Thoracic aorta (tissue), 2 donors: Measurements from ENCODE around the gene TRPM5. TPM values are rescaled to one million over a fixed set of nuclear protein-coding genes. Genes with fewer than 3 reads are reported as not detected.

Source experiments
- ATAC-seq: fragments of 150-250 bp; one replicate; pipeline ENCODE4 v1.8.0; 2017; ENCODE audit warnings: low read depth; ENCODE audit not compliant: insufficient number of reproducible peaks, low FRiP score
- DNase-seq: peaks from one replicate; pipeline ENCODE4 v3.0.0-alpha.2; 2020; ENCODE audit warnings: low spot score
- H3K27ac ChIP-seq, 2 donors: fragments of 200-600 bp; sonication (generic); 1 replicate in 1 of 2; 2 replicates in 1 of 2; pipeline ENCODE4 v1.5.1; 2016; ENCODE audit warnings: mild to moderate bottlenecking in 2 of 2, moderate library complexity in 2 of 2
- H3K27me3 ChIP-seq: fragments of 200-600 bp; sonication (generic); replicated peaks from 2 replicates; pipeline ENCODE4 v1.6.0; 2016; ENCODE audit warnings: mild to moderate bottlenecking; ENCODE audit not compliant: insufficient read depth
- H3K36me3 ChIP-seq: fragments of 200-600 bp; sonication (generic); one replicate; pipeline ENCODE4 v1.5.1; 2016
- H3K4me1 ChIP-seq, 2 donors: fragments of 200-600 bp; sonication (generic); 1 replicate in 1 of 2; 2 replicates in 1 of 2; pipeline versions ENCODE4 v1.5.1 to v1.6.0; 2016; ENCODE audit warnings: low read depth in 2 of 2, mild to moderate bottlenecking in 1 of 2; ENCODE audit not compliant: control insufficient read depth in 1 of 2
- H3K4me3 ChIP-seq: fragments of 200-600 bp; sonication (generic); 2 replicates; pipeline ENCODE4 v1.5.1; 2016; ENCODE audit warnings: mild to moderate bottlenecking
- H3K9me3 ChIP-seq: fragments of 200-600 bp; sonication (generic); 2 replicates; pipeline ENCODE4 v1.5.1; 2016
- total RNA-seq, 2 donors: library from RNA; depleted of rRNA; stranded (reverse); fragments of >200 nt; gene quantifications; one replicate each; pipeline versions ENCODE4 v1.1.0 to v1.2.3, GENCODE V29; 2016
- TF ChIP-seq, protein P1 (sequence below): fragments of 200-600 bp; sonication (generic); IDR thresholded peaks from one replicate; pipeline ENCODE4 v1.5.1; 2019; ENCODE audit warnings: antibody characterized with exemption

TRPM5 gene
- total RNA-seq, 2 donors from 2014 or later = not detected

GRCh38 chr11:2458321-2458720, 14.0 kb upstream of the TRPM5 start:
- H3K27ac ChIP-seq = no peak overlapping the region
- H3K27me3 ChIP-seq = no peaks in the 10 kb centered on the region
- no peak for ATAC-seq
- no peak for DNase-seq
- no peaks in the 10 kb centered on the region for H3K4me1 ChIP-seq
- H3K4me3 ChIP-seq = no peak overlapping the region
- H3K36me3 ChIP-seq = no peaks in the 10 kb centered on the region
- H3K9me3 ChIP-seq = no peaks in the 10 kb centered on the region
- TF ChIP-seq, protein P1, sequence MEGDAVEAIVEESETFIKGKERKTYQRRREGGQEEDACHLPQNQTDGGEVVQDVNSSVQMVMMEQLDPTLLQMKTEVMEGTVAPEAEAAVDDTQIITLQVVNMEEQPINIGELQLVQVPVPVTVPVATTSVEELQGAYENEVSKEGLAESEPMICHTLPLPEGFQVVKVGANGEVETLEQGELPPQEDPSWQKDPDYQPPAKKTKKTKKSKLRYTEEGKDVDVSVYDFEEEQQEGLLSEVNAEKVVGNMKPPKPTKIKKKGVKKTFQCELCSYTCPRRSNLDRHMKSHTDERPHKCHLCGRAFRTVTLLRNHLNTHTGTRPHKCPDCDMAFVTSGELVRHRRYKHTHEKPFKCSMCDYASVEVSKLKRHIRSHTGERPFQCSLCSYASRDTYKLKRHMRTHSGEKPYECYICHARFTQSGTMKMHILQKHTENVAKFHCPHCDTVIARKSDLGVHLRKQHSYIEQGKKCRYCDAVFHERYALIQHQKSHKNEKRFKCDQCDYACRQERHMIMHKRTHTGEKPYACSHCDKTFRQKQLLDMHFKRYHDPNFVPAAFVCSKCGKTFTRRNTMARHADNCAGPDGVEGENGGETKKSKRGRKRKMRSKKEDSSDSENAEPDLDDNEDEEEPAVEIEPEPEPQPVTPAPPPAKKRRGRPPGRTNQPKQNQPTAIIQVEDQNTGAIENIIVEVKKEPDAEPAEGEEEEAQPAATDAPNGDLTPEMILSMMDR = no peak

DNA sequence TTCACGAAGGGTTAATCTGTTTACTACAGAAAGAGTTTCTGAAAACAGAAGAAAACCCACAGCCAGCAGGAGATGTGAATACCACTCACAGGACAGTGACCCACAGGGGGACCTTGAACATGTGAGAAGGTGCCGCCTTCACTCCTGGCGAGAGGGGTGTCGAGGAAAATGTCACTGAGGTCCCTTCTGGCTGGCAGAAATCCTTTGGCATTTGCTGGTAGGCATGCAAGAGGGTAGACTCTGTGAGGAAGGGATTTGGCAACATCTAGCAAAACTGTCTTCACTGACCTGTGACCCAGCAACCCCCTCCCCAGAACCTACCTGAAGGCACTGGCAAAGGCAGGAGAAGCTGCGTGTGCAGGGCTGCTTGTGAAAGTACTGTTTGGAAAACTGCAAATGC, 9.1 kb upstream of the TRPM5 start:
- Histone ChIP-seq H3K4me3 (no peak overlapping the region), H3K27ac (no peak overlapping the region), H3K36me3 (no peaks in the 10 kb centered on the region), H3K9me3 (no peaks in the 10 kb centered on the region), H3K4me1 (no peaks in the 10 kb centered on the region), H3K27me3 (no peaks in the 10 kb centered on the region)
- DNase-seq = no peak
- TF ChIP-seq, protein P1 = no peak
- ATAC-seq = no peak

DNA sequence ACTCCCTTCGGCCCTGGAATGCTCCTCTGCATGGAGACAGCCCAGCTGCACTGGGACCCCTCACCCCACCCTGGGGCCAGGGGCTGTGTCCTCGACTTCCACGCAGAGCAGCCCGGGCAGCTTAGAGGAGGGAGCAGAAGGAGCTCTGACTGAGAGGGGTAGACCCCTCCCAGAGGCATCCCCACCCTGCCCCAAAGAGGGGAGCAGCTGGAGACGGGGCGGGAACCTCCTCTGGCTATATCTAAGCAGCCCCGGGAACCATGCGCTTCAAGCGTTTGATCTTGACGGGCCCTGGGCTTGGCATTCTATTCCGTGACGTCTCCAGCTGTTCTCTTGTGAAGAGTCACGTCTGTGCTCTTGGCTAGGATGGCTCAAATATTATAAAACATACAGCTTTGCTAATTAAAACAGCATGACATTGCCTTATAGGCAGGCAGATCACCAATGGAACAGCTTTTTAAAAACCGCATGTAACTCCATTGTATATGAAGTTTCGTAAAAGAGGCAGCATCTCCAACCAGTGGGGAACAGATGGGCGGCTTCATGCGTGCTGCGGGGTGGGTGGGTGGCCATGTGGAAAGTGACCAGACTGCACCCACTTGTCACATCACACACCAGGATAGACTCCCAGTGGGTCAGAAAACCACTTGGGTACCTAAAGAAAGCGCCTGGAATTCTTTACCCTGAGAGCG, 8.2 kb upstream of the TRPM5 start:
- DNase-seq (no peak), ATAC-seq (no peak)
- Histone ChIP-seq H3K4me1 (no peaks in the 10 kb centered on the region), H3K27ac (no peak overlapping the region), H3K9me3 (no peaks in the 10 kb centered on the region), H3K36me3 (no peaks in the 10 kb centered on the region), H3K4me3 (no peak overlapping the region), H3K27me3 (no peaks in the 10 kb centered on the region)
- TF ChIP-seq, protein P1 = no peak

GRCh38 chr11:2451916-2452315, 7.6 kb upstream of the TRPM5 start:
- DNase-seq = no peak
- no peaks in the 10 kb centered on the region for H3K9me3 ChIP-seq

GRCh38 chr11:2451336-2451735, 7.0 kb upstream of the TRPM5 start:
- no peak overlapping the region for H3K27ac ChIP-seq
- ATAC-seq (no peak), DNase-seq (no peak)
- no peaks in the 10 kb centered on the region for H3K36me3 ChIP-seq
- H3K9me3 ChIP-seq = no peaks in the 10 kb centered on the region
- H3K4me3 ChIP-seq = no peak overlapping the region
- TF ChIP-seq, protein P1 = no peak
- no peaks in the 10 kb centered on the region for H3K4me1 ChIP-seq
- no peaks in the 10 kb centered on the region for H3K27me3 ChIP-seq

More at GRCh38 chr11:2451916-2452315, 7.6 kb upstream of the TRPM5 start:
- ATAC-seq = no peak
- Histone ChIP-seq H3K27me3 (no peaks in the 10 kb centered on the region), H3K4me1 (no peaks in the 10 kb centered on the region), H3K27ac (no peak overlapping the region), H3K36me3 (no peaks in the 10 kb centered on the region), H3K4me3 (no peak overlapping the region)
- TF ChIP-seq, protein P1 = no peak
